Sigmoid colon (tissue), 4 donors: Measurements from ENCODE around the gene PNPT1.

ENCODE experiments used
- CTCF ChIP-seq, 4 experiments: fragments of 450-650 bp in 3 of 4; fragments of 200-600 bp in 1 of 4; IDR thresholded peaks; one replicate each; pipeline ENCODE4 v1.5.1; 2016 to 2019; ENCODE audit warnings: antibody characterized with exemption in 4 of 4, mild to moderate bottlenecking in 3 of 4, moderate library complexity in 2 of 4
- POLR2A ChIP-seq, 2 donors: fragments of 450-650 bp; IDR thresholded peaks; one replicate each; pipeline ENCODE4 v1.6.1; 2016; ENCODE audit warnings: antibody characterized with exemption in 2 of 2, mild to moderate bottlenecking in 2 of 2, moderate library complexity in 2 of 2
- POLR2AphosphoS5 ChIP-seq, 4 donors: sonication (generic); formaldehyde crosslinking; IDR thresholded peaks; one replicate each; pipeline ENCODE4 v1.6.1; 2017; ENCODE audit warnings: antibody characterized with exemption in 4 of 4

GRCh38 chr2:55610954-55611743, 82.5 kb downstream of the PNPT1 start:
- no peak for TF ChIP-seq CTCF (IDR thresholded peaks at IDR 0.05)
- TF ChIP-seq POLR2A (IDR thresholded peaks at IDR 0.05), result no peak
- no peak for TF ChIP-seq POLR2AphosphoS5 (IDR thresholded peaks at IDR 0.05)
